T-helper 1 cell treated with Interleukin-12 subunit alpha and Interleukin-12 subunit beta and Interleukin-4 antibody, amounts not matched to agents 30 ng/mL and 1 ng/mL, for 36 hours (primary cell): ENCODE measurements around the gene TFF3. TPM values are rescaled to one million over a fixed set of nuclear protein-coding genes. Genes with fewer than 3 reads are reported as not detected.

Experiments
- intact Hi-C: fragments of 100-400 bp; cut with micrococcal nuclease; formaldehyde crosslinking; loops from one replicate; pipeline ENCODE4 v1.15.1; 2024
- total RNA-seq: library from RNA; stranded (reverse); gene quantifications from 2 replicates; pipeline ENCODE4 v1.2.3, GENCODE V29; 2022

TFF3 gene
- total RNA-seq, 1 donor from 2014 or later = not detected

GRCh38 chr21:42291751-42292562, 23.3 kb downstream of the TFF3 start:
- intact Hi-C loops = no loop called here

- intact Hi-C loops = no loop called here
Observed at GRCh38 chr21:42291003-42291750, 24.0 kb downstream of the TFF3 start.

- intact Hi-C loops = no loop called here
Observed at GRCh38 chr21:42290505-42290904, 24.7 kb downstream of the TFF3 start.

- intact Hi-C loops = no loop called here
Observed at GRCh38 chr21:42289926-42290325, 25.3 kb downstream of the TFF3 start.

GRCh38 chr21:42288962-42289361, 26.2 kb downstream of the TFF3 start:
- intact Hi-C loops = no loop called here

- intact Hi-C loops = no loop called here
Observed at GRCh38 chr21:42287193-42288083, 27.8 kb downstream of the TFF3 start.

- intact Hi-C loops = no loop called here
Observed at GRCh38 chr21:42286416-42286815, 28.8 kb downstream of the TFF3 start.

GRCh38 chr21:42285569-42286245, 29.5 kb downstream of the TFF3 start:
- intact Hi-C loops = no loop called here

GRCh38 chr21:42282715-42283114, 32.5 kb downstream of the TFF3 start:
- intact Hi-C loops = no loop called here

GRCh38 chr21:42282021-42282420, 33.2 kb downstream of the TFF3 start:
- intact Hi-C loops = no loop called here

- intact Hi-C loops = no loop called here
Observed at GRCh38 chr21:42281181-42281680, 34.0 kb downstream of the TFF3 start.

- intact Hi-C loops = no loop called here
Observed at GRCh38 chr21:42280356-42281180, 34.6 kb downstream of the TFF3 start.

GRCh38 chr21:42279888-42280287, 35.3 kb downstream of the TFF3 start:
- intact Hi-C loops = no loop called here

- intact Hi-C loops = no loop called here
Observed at GRCh38 chr21:42279341-42279871, 35.8 kb downstream of the TFF3 start.

GRCh38 chr21:42278451-42279149, 36.6 kb downstream of the TFF3 start:
- intact Hi-C loops = no loop called here

- intact Hi-C loops = no loop called here
Observed at GRCh38 chr21:42277593-42277992, 37.6 kb downstream of the TFF3 start.

- intact Hi-C loops = no loop called here
Observed at GRCh38 chr21:42276526-42277154, 38.6 kb downstream of the TFF3 start.

- intact Hi-C loops = no loop called here
Observed at GRCh38 chr21:42276076-42276475, 39.1 kb downstream of the TFF3 start.
